Caco-2 (cell line): Measurements from ENCODE around the gene SERINC3. TPM values are rescaled to one million over a fixed set of nuclear protein-coding genes. Genes with fewer than 3 reads are reported as not detected.
A peak's percentile ranks its signal among the peaks of the same experiment; 100 is the strongest.

Experiments used
- BruUV-seq: library from RNA; stranded (reverse); fragments of 400-500 nt; replicated peaks from 2 replicates; lab custom pipeline; 2021; lab: Mats Ljungman, UMichigan
- CTCF ChIA-PET: fragments of 300-600 bp; sonication (Branson Sonifier 250); formaldehyde crosslinking; loops from one replicate; lab custom pipeline; 2022; ENCODE audit warnings: antibody characterized with exemption; lab: Charles Lee
- POLR2A ChIA-PET: fragments of 300-600 bp; sonication (Branson Sonifier 250); formaldehyde crosslinking; loops from one replicate; lab custom pipeline; 2022; ENCODE audit warnings: antibody characterized with exemption; lab: Charles Lee
- DNase-seq, 2 experiments: peaks; one replicate each; pipeline versions ENCODE4 v3.0.0 to v3.0.0-alpha.2; 2020 to 2022
- H3K27me3 ChIP-seq: replicated peaks from 2 replicates; pipeline ENCODE4 v1.6.0; 2011; ENCODE audit warnings: low read length; ENCODE audit not compliant: control insufficient read depth, insufficient read depth
- H3K36me3 ChIP-seq: 2 replicates; pipeline ENCODE4 v1.5.1; 2011; ENCODE audit warnings: low read length; ENCODE audit not compliant: control insufficient read depth, insufficient read depth
- H3K4me1 ChIP-seq: fragments of 250-450 bp; sonication (Bioruptor Pico); 2 replicates; pipeline ENCODE4 v1.5.1; 2020; ENCODE audit warnings: mild to moderate bottlenecking
- H3K4me3 ChIP-seq: 2 replicates; pipeline ENCODE4 v1.5.1; 2011; ENCODE audit warnings: low read depth, mild to moderate bottlenecking, control low read depth, low read length
- H3K9me3 ChIP-seq: fragments of 250-450 bp; sonication (Bioruptor Pico); 2 replicates; pipeline ENCODE4 v1.5.1; 2020; ENCODE audit warnings: mild to moderate bottlenecking, moderate library complexity
- H3K27ac Mint-ChIP-seq: one replicate; pipeline ENCODE4 v1.8.0; 2022; ENCODE audit warnings: mixed read lengths; ENCODE audit not compliant: unreplicated experiment
- H3K27me3 Mint-ChIP-seq: one replicate; pipeline ENCODE4 v1.8.0; 2022; ENCODE audit warnings: mixed read lengths; ENCODE audit not compliant: insufficient read depth, unreplicated experiment
- H3K36me3 Mint-ChIP-seq: one replicate; pipeline ENCODE4 v1.8.0; 2022; ENCODE audit warnings: mild to moderate bottlenecking, mixed read lengths; ENCODE audit not compliant: insufficient read depth, unreplicated experiment
- H3K4me1 Mint-ChIP-seq: one replicate; pipeline ENCODE4 v1.8.0; 2022; ENCODE audit warnings: low read depth, mixed read lengths; ENCODE audit not compliant: unreplicated experiment
- H3K4me3 Mint-ChIP-seq: one replicate; pipeline ENCODE4 v1.8.0; 2022; ENCODE audit warnings: mild to moderate bottlenecking, moderate library complexity, mixed read lengths; ENCODE audit not compliant: unreplicated experiment
- H3K9me3 Mint-ChIP-seq: one replicate; pipeline ENCODE4 v1.8.0; 2022; ENCODE audit warnings: mixed read lengths; ENCODE audit not compliant: unreplicated experiment
- CTCF ChIP-seq, 2 experiments: fragments of 200-600 bp in 1 of 2; IDR thresholded peaks; 1 replicate in 1 of 2; 2 replicates in 1 of 2; pipeline versions ENCODE4 v1.5.1 to v1.8.0; 2011 to 2022; ENCODE audit warnings: antibody characterized with exemption in 1 of 2, control low read depth in 1 of 2, inconsistent platforms in 1 of 2, low read depth in 1 of 2, low read length in 1 of 2, mild to moderate bottlenecking in 1 of 2, moderate library complexity in 1 of 2; ENCODE audit not compliant: insufficient read depth in 1 of 2, severe bottlenecking in 1 of 2, unreplicated experiment in 1 of 2
- intact Hi-C: fragments of 100-400 bp; cut with micrococcal nuclease; formaldehyde crosslinking; loops from one replicate; pipeline ENCODE4 v1.10.0; 2022; ENCODE audit not compliant: unreplicated experiment
- total RNA-seq: library from RNA; stranded (reverse); gene quantifications from 2 replicates; pipeline ENCODE4 v1.2.3, GENCODE V29; 2022

Gene SERINC3
- total RNA-seq, 1 experiment from 2014 or later, result 185 TPM

GRCh38 chr20:44471481-44471882, 50.4 kb downstream of the SERINC3 start:
- Histone ChIP-seq H3K36me3 (no peaks in the 10 kb centered on the region), H3K4me3 (no peak overlapping the region), H3K27me3 (no peaks in the 10 kb centered on the region), H3K9me3 (no peaks in the 10 kb centered on the region), H3K4me1 (peaks cover 13% of the 10 kb centered on the region)
- no peaks in the 10 kb centered on the region for H3K27me3 Mint-ChIP-seq
- no TSS peak for BruUV-seq
- DNase-seq, result peak in 1 of 2 experiments; percentile 78
- CTCF ChIA-PET, result interaction anchor here (0.6 to 5.4 kb wide), 38 partner anchors 10 to 357 kb away, joined by 3 to 158 read pairs (median 5); partner anchors contain the start of genes FITM2, HNF4A, JPH2 and OSER1
- no peak overlapping the region for H3K4me3 Mint-ChIP-seq
- H3K27ac Mint-ChIP-seq, result no peak overlapping the region
- intact Hi-C loops, result loop anchor here (1.0 to 10.0 kb wide), 5 partner anchors 87 to 355 kb away; partner anchors contain the start of gene FITM2
- TF ChIP-seq CTCF (IDR thresholded peaks at IDR 0.05; ENCODE audit: insufficient read depth in 1 of 2, low read depth in 1 of 2, low read length in 1 of 2, severe bottlenecking in 1 of 2, unreplicated experiment in 1 of 2), result peak; percentile 94 to 97
- peaks cover 19% of the 10 kb centered on the region for H3K4me1 Mint-ChIP-seq
- H3K36me3 Mint-ChIP-seq, result peaks cover 12% of the 10 kb centered on the region
- no peaks in the 10 kb centered on the region for H3K9me3 Mint-ChIP-seq
- POLR2A ChIA-PET, result interaction anchor here (0.7 to 1.1 kb wide), 5 partner anchors 116 to 414 kb away, joined by 3 to 8 read pairs (median 3); partner anchors contain the start of genes FITM2, HNF4A and YWHAB

- Mint-ChIP-seq H3K27me3 (no peaks in the 10 kb centered on the region), H3K4me3 (no peak overlapping the region), H3K27ac (no peak overlapping the region), H3K4me1 (peaks cover 11% of the 10 kb centered on the region), H3K36me3 (peaks cover 5% of the 10 kb centered on the region), H3K9me3 (no peaks in the 10 kb centered on the region)
- intact Hi-C loops, result loop anchor here (2.0 to 10.0 kb wide), 2 partner anchors 160 to 264 kb away; partner anchors contain the start of gene FITM2
- ChIA-PET POLR2A (no interaction called here), CTCF (interaction anchor here (0.6 to 5.4 kb wide), 9 partner anchors 11 to 280 kb away, joined by 3 to 158 read pairs (median 13); partner anchors contain the start of gene FITM2)
- no peak for DNase-seq
- Histone ChIP-seq H3K36me3 (no peaks in the 10 kb centered on the region), H3K27me3 (no peaks in the 10 kb centered on the region), H3K9me3 (no peaks in the 10 kb centered on the region), H3K4me3 (no peak overlapping the region), H3K4me1 (peaks cover 11% of the 10 kb centered on the region)
- BruUV-seq, result no TSS peak
- TF ChIP-seq CTCF (IDR thresholded peaks at IDR 0.05; ENCODE audit: insufficient read depth in 1 of 2, low read depth in 1 of 2, low read length in 1 of 2, severe bottlenecking in 1 of 2, unreplicated experiment in 1 of 2), result no peak
Measured at GRCh38 chr20:44470327-44470726, 51.5 kb downstream of the SERINC3 start.

GRCh38 chr20:44468044-44468782, 53.7 kb downstream of the SERINC3 start:
- no peaks in the 10 kb centered on the region for H3K4me1 ChIP-seq
- H3K27me3 Mint-ChIP-seq, result no peaks in the 10 kb centered on the region
- no peak for DNase-seq
- H3K27ac Mint-ChIP-seq, result no peak overlapping the region
- POLR2A ChIA-PET, result interaction anchor here (0.6 kb wide), 1 partner anchor 63 kb away, joined by 3 read pairs; no protein-coding TSS in a partner anchor
- no peaks in the 10 kb centered on the region for H3K27me3 ChIP-seq
- H3K4me1 Mint-ChIP-seq, result no peaks in the 10 kb centered on the region
- no peaks in the 10 kb centered on the region for H3K9me3 Mint-ChIP-seq
- intact Hi-C loops, result no loop called here
- no peaks in the 10 kb centered on the region for H3K36me3 Mint-ChIP-seq
- no peak overlapping the region for H3K4me3 ChIP-seq
- no peak overlapping the region for H3K4me3 Mint-ChIP-seq
- no peaks in the 10 kb centered on the region for H3K36me3 ChIP-seq
- no TSS peak for BruUV-seq
- CTCF ChIA-PET, result interaction anchor here (1.2 to 5.4 kb wide), 3 partner anchors 157 to 278 kb away, joined by 4 to 158 read pairs (median 5); partner anchors contain the start of gene FITM2
- TF ChIP-seq CTCF (IDR thresholded peaks at IDR 0.05; ENCODE audit: insufficient read depth in 1 of 2, low read depth in 1 of 2, low read length in 1 of 2, severe bottlenecking in 1 of 2, unreplicated experiment in 1 of 2), result no peak
- no peaks in the 10 kb centered on the region for H3K9me3 ChIP-seq
